HG02870 (cell line): ENCODE data around the gene VPS8.
"Not testable (repeated sequence)": the region's sequence is repeated elsewhere in the genome, so short reads cannot be mapped to it uniquely, and the experiment has no call there.

Experiments used
- ATAC-seq: cut with Tn5 transposase; IDR thresholded peaks from one replicate; pipeline ENCODE4 v1.9.1; 2021; ENCODE audit warnings: mild to moderate bottlenecking, moderate library complexity; ENCODE audit not compliant: unreplicated experiment

The VPS8 gene

DNA sequence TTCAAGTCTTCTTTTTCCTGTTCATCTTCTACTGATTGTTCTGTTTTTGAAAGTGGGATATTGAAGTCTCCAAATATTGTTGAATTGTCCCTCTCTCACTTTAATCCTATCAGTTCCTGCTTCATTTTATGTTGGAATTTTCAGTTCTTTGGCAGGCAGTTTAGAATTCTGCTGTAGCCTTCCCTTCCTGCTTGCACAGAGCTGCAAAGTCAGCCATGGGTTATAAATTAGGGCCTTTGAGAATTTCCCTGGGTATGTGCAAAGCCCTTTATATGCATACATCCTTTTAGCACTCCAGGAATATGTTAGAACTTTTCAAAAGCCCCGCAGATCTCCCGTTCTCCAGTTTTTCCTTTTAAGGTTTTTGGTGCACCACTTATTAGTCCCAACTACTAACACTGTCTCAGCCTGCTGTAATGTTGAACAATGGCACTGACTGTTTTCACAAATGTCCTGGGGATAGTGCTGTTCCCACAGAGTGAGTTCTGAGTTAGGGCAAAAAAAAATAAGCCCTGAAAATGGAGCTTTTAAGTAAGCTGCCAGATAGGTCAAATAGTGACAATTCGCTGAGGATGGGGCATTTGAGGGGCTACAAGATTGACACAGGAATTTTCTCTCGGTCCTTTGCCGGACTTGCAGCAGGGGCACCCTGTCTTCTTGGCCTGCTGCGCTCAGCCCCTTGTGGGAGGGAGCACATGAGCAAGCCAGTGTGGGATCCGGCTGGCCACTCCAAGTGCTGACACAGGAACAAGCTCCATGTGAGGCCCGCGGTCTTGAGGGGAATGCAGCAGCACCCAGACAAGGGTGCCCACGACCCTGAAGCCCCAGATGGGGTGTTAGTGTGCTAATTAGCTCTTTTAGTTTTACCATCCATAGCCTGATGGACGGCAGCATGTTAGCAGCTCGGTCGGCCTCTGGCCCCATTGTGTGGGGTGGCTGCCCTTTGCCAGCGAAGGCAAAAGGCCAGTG lies 96.0 kb downstream of the VPS8 start:
- ATAC-seq: no peak

DNA sequence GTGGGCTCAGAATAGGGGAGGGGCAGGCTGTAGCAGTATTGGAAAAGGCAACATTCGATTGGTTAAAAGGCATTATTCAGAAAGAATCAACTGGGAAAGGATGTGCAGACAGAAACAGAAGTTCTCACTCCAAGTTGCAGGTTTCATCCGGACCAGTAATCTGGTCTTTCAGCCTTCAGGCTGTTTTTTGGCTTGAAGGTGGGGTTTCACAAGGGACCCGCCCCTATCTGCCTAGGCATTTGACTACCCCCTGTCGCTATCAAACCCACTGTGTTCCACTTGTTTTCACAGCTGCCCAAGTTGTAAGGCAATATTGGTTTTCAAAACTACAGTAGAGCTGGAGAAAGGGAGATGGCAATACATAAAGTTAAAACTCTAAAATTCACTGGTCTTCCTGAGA lies 96.9 kb downstream of the VPS8 start:
- no peak for ATAC-seq

DNA sequence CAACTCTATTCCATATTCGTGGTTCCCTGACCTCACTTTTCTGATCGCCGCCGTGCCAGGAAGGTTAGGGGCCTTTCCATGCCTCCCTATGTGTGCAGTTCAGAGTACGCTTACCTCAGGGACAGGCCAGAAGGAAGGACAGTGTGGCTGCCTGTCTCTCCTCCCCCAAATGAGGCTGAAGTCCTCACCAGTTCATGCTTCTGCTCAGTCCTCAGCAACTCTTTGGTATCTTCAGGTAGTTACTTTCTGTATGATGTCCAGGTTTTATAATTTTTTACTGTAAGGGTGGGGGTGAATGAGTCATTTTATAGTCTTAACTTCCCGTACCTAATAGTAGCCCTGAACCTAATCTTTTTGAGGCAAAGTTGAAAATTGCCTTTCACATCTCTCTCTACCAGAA lies 98.7 kb downstream of the VPS8 start:
- ATAC-seq: no peak

DNA sequence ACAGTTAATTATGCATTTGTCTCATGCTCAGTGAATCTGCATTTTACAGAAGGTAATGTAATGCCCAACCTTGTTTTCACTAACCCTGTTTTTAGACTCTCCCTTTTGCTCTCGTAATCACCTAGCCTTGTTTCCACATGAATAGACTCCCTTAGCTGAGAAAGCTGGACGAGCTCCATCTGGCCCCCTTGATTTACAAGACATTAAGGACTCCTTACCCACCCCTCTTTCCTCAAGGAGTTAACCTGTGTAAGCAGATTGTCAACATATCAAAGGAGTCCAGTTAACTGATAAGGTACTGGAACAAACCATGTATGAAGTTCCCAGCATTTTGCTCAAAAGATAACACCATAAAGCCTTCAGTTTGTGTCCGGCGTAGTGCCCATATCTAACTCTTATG lies 99.6 kb downstream of the VPS8 start:
- ATAC-seq: no peak

DNA sequence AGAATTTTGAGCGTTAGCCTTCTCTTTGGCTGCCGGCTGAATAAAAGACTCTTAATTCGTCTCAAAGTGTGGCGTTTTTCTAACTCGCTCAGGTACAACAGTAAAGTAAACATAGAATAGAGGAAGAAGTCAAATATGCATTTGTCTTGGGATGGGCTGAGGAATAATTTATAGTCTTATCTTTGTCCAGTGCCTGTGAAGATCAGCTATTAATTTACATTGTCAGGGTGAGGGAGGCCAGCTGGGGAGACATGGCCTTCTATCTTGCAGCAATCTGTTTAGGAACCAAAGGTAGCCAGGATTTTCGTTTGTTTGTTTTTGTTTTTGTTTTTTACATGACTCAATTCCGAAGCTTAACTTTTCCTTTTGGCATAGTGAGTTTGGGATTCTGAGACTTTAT lies 100.2 kb downstream of the VPS8 start:
- ATAC-seq: no peak

DNA sequence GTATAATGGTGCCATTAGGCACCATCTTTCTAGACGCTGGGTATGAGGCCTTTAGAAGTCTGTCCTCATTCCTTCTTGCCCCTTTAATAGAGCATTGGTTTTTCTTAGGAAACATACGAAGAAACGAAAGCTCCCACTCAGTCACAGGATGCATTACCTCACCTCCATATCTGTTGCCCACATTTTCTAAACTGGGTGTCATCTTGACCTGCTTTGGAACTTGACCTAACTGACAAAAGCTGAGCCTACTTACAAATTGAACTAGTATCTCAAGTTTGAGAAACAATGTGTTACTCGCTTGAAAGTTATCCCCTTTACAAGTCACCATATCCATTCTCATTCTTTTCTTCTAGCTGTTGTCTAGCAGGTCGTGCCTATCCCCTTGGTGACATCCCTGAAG lies 102.7 kb downstream of the VPS8 start:
- ATAC-seq: no peak

DNA sequence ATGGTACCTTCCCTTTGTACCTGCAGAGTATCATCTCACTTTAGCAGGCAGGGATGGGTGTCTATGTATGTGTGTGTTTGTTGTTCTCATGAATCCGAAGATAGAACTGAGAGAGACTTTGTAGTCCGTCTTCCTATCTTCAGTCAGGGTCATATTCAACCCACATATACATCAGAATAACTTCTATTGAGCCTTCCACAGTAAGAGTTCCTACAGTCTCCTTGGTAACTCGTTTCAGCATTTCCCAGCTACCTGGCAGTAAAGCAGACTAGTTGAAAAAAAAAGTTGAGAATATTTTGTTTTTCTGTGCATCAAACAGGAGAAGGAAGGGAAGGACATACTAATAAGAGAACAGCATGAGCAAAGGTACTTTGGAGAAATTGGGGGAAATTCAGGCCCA lies 106.8 kb downstream of the VPS8 start:
- no peak for ATAC-seq

DNA sequence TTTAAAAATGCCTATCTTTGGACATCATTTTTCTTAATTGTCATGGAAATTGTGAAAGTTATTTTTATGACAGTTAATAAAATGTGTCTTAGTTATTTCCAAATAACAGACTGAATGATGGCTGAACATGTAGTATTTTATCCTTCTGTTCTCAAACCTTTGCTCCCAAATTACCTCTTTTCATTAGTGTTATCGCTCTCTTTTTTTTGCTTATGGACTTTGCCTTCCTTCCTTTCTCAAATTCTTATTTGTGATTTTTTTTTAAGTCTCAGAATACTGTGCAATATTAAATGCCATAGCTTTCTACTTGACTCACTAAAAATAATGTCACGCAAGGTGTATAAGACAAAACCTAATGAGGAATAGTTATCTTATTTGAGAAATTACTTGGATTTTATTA lies 107.7 kb downstream of the VPS8 start:
- ATAC-seq: no peak

DNA sequence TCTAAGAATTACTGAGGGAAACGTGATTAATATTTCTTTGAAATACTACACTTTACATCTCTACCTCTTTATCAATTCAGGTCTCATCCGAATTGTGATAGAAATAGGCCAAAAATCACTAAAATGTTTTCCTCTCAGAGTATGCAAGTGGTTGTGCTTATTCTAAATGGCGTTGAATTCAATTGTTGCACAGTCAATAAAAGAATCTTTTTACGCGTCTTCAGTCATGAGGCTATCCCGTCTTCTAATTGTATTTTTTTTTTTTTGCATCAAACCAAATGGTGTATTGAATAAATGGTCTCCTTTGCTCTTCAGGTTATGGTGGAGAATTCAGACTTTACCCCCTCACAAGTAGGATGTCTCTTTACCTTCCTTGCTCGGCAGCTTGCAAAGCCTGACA lies 112.6 kb downstream of the VPS8 start:
- no peak for ATAC-seq

DNA sequence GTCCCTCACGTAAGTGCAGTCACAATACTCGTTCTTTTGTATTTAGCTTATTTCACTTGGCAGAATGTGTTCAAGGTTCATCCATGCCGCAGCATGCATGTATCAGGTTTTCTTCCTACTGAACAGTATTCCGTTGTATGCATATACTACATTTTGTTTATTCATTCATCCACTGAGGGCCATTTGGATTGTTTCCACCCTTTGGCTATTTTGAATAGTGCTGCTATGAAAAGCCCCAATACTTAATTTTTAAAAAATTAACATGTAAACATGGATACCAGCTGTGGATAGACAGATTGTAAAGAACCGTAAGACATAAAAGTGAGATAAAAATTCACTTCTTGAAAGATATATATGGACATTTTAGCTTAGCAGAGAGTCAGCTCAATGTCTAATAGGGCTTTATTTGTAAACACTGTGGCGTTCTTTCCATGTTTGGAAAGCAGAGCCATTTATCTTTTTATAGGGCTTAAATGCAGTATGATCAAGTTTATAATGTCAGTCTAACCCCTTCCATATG lies 115.9 kb downstream of the VPS8 start:
- ATAC-seq: no peak

DNA sequence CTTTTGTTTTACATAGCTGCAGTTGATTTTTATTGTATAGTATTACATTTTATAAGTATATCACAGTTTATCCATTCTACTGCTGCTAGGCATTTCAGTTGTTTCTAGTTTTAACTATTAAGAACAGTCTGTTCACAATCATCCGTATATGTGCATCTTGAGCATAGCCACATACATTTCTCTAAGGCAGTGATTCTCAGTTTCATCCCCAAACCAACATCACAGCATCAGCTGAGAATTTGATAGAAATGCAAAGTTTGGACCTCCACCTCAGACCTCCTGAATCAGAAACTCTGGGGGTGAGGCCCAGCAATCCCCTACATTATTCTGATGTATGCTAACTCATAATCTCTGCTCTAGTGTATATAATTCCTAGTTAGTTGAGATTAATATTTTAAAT lies 120.8 kb downstream of the VPS8 start:
- ATAC-seq: no peak

DNA sequence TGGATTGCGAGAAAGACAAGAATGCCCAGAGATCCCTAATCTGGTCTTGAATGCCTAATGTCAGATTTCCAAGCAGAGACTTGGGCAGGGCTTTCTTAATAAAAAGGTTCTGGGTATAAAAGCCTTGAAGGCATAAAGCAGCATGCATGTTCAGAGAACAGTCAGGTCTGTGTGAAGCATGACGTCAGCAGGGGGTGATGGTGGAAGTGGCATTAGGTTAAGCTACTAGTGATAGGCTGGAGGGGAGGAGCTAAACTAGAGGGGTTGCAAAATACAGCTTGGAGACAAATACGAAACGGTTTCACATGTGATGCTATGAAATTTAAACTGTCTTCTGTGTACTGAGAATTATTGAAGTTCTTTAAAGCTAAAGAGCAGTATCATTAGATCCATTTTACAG lies 125.6 kb downstream of the VPS8 start:
- ATAC-seq: no peak

DNA sequence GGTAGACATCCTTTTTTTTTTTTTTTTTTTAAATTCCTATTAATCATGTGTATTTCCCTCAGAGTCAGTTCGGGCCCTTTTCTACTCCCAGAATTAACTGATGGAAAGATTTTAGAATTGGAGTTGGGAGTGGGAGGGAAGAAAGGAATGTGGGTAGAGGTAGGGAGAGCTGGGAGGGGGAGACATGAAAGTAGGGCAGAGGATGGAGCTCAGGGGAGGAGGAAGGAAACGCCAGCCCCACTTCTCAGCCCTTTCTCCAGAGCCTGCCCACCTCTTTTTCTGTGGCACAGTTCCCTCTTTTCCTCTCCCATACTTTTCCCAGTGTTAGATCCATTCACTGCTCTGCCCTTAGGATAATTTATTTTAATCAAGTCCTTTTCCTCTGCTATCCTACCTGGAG lies 129.4 kb downstream of the VPS8 start:
- ATAC-seq: no peak

DNA sequence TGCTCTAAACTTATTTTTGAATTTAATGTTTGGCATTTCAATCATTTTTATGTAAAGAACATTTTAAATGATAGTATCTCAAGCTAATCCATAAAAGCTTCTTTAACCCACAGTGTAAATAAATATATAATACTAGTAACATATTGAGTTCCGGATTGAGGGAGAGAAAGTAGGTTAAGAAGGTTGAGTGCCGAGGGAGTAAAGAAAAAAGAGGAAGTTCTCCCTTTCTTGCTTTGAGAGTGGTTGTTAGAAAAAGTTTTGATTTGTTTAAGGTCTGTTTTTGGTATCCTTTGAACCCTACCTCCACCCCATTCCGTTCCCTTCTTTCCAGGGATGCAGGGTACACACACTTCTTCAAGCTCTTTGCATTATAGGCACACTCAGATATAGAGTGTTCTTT lies 130.8 kb downstream of the VPS8 start:
- ATAC-seq: no peak

DNA sequence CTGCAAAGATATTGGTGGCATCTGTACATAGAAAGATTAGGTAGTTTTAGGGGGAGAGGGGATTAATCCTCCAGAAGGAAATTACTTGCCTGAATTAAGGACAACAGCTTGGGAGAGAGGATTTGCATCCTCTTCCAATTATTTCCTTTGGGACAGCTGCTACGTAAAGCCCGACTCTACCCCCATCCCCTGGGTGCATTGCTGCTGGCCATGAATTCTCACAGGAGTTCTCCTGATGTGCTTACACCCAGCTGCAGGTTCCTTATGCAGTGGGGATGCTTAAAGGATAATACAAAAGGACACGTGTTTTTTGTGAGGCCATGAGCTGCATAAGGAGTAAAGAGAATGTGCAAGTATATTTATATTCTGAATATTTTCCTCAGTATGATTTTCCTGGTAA lies 132.3 kb downstream of the VPS8 start:
- no peak for ATAC-seq

DNA sequence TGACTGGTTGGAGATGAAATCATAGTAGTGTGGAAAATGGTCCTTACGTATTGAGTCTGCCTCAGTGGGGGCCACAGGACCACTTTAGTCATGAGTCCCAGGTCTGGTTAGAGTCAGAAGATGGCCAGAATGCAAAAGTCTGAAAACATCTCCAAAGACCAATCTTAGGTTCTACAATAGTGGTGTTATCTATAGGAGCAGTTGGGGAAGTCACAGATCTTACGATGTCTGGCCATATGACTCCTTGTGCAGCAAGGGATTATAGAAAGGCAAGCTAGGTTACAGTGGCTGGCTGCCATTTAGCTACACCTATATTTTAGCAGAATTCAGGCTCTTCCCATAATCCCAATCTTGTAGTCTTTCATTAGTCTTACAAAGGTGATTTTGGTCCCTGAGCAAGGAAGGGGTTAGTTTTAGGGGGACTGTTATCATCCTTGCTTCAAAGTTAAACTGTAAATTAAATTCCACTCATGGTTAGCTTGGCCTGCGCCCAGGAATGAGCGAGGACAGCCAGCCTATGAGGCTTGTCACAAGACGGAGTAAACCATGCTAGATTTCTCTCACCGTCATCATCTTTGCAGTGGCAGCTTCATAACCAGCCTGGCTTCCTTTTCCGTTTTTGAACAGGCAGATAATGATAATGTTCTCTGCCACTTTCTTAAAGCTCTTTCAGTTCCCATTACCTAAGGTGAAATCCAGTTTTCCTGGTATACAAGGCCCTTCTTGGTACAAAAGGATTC lies 134.1 kb downstream of the VPS8 start:
- ATAC-seq: no peak

DNA sequence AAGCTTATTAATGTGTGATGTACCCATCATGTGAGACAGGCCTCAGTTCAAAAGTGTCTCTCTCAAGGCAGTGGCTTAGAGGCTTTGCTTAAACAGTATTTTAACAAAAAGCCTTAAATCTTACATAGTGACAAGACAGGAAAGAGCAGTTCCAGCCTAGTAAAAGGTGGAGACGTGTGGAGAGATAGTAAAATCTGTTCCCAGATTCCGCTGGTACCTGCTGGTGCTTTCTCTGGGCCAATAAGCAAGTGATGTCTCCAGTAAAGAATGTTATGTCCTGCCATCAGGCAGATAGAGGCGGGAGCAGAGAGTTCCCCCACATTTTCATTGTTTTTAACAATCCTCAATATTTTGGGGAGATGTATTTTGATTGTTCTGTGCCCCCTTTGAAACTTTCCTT lies 135.0 kb downstream of the VPS8 start:
- ATAC-seq: no peak

DNA sequence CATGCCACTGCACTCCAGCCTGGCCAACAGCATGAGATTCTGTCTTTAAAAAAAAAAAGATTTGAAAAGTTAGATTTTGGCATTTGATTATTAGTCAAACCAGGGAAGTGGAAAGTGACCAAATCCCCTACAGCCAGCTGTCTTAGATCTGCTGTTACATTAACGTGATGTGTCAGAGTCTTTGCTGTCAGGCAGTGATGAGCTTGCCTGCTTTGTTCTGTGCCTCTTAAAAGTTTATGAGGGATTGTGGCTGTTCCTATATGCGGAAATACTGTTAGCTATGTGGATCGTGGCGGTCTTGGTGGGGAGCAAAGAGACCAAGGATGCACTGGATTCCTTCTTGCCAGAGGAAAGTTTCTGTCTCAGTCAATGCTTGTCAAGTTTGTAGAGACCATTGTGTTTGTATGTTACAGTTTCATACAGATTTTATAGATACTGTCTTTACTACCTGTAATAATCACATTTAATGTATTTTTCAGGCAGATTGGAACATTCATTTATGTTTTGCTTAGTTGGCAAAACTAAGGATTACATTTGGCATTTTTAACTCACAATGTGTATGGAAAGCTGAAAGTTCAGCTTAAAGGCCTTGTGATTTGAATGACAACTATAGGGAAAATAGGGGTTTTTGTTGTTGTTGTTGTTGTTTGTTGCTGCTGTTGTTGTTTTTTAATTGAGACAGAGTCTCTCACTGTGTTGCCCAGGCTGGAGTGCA lies 137.4 kb downstream of the VPS8 start:
- no peak for ATAC-seq

DNA sequence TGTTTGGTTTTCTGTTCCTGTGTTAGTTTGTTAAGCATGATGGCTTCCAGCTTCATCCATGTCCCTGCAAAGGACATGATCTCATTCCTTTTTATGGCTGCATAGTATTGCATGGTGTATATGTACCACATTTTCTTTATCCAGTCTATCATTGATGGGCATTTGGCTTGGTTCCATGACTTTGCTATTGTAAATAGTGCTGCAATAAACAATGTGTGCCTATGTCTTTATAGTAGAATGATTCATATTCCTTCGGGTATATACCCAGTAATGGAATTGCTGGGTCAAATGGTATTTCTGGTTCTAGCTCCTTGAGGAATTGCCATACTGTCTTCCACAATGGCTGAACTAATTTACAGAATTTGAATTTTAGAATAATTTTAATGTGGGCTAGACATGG lies 138.8 kb downstream of the VPS8 start:
- not testable (repeated sequence) for ATAC-seq

DNA sequence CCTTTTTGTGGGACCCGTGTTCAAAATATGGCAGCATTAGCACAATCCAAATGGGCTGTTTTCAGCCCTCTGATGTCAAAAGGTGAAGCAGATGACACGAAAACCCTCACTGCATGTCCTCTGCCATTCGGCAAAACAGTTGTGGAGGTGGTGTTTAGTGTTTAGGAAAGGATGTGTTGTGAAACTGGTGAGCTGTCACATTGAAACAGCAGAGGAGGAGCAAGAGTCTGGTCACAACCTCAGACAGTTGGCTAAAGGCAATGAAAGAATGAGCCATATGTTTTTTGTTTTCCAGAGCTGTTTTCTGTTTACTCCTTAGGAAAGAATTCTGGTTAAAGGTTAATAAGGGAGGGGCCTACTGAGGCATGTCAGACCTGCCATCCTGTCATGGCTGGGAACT lies 140.7 kb downstream of the VPS8 start:
- ATAC-seq: no peak

DNA sequence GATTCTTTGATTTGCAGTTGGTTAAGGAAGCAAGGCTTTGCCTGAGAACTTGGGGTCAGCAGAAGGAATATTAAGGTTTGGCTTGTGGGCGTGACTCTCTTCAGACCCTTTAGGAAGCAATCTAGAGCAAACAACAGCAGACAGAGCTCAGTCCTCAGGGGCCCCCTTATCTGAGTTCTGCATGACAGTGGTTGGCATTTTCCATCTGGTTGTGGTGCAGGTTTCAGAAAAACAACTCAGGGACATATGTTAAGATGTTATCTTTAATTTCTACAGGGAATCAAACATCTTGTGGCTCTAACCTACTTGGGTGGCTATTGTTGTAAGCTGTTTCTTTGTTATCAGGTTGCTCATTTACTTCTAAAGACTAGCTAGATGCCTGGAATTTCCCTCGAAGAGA lies 141.4 kb downstream of the VPS8 start:
- ATAC-seq: no peak
